Suprapubic skin (tissue), 4 donors: ENCODE measurements around the gene PHACTR2. TPM values are rescaled to one million over a fixed set of nuclear protein-coding genes. Genes with fewer than 3 reads are reported as not detected.
"Not testable (repeated sequence)": the region's sequence is repeated elsewhere in the genome, so short reads cannot be mapped to it uniquely, and the experiment has no call there.

Source experiments
- DNase-seq, 2 donors: peaks; one replicate each; pipeline ENCODE4 v3.0.0-alpha.2; 2019; ENCODE audit warnings: low spot score in 2 of 2
- H3K27ac ChIP-seq: fragments of 200-600 bp; sonication (generic); one replicate; pipeline ENCODE4 v1.5.1; 2019
- H3K27me3 ChIP-seq: fragments of 200-600 bp; sonication (generic); one replicate; pipeline ENCODE4 v1.5.1; 2019
- H3K36me3 ChIP-seq: fragments of 200-600 bp; sonication (generic); one replicate; pipeline ENCODE4 v1.5.1; 2019
- H3K4me1 ChIP-seq: fragments of 200-600 bp; sonication (generic); one replicate; pipeline ENCODE4 v1.5.1; 2019
- H3K4me3 ChIP-seq: fragments of 200-600 bp; sonication (generic); one replicate; pipeline ENCODE4 v1.5.1; 2019; ENCODE audit warnings: mild to moderate bottlenecking
- H3K9me3 ChIP-seq: fragments of 200-600 bp; sonication (generic); one replicate; pipeline ENCODE4 v1.5.1; 2019
- CTCF ChIP-seq, 2 donors: fragments of 200-600 bp in 1 of 2; fragments of 450-650 bp in 1 of 2; sonication (generic) in 1 of 2; IDR thresholded peaks; one replicate each; pipeline ENCODE4 v1.5.1; 2016 to 2019; ENCODE audit warnings: antibody characterized with exemption in 2 of 2, mild to moderate bottlenecking in 1 of 2, moderate library complexity in 1 of 2
- EP300 ChIP-seq: sonication (generic); formaldehyde crosslinking; IDR thresholded peaks from one replicate; pipeline ENCODE4 v1.6.1; 2017; ENCODE audit warnings: antibody characterized with exemption
- POLR2A ChIP-seq, 2 donors: fragments of 450-650 bp; IDR thresholded peaks; one replicate each; pipeline ENCODE4 v1.6.1; 2017; ENCODE audit warnings: antibody characterized with exemption in 2 of 2, mild to moderate bottlenecking in 2 of 2, moderate library complexity in 2 of 2
- POLR2AphosphoS5 ChIP-seq, 3 donors: sonication (generic); formaldehyde crosslinking; IDR thresholded peaks; one replicate each; pipeline ENCODE4 v1.6.1; 2017; ENCODE audit warnings: antibody characterized with exemption in 3 of 3
- WGBS: methylation state at CpG from one replicate; pipeline ENCODE4 v1.1.5; 2018; 5-methylcytosine and 5-hydroxymethylcytosine counted together
- total RNA-seq, 4 donors: library from RNA; depleted of rRNA; stranded (reverse); fragments of >200 nt; gene quantifications; one replicate each; pipeline ENCODE4 v1.1.0, GENCODE V29; 2016

PHACTR2 gene
- total RNA-seq, 4 donors from 2014 or later, result 11.9 to 31.5 (median 20.9) TPM

GRCh38 chr6:143859891-143860660 is 182.3 kb downstream of the PHACTR2 start:
- no peak for DNase-seq
- 97% methylated on average over 3 of the region's 3 CpGs for WGBS
- no peaks in the 10 kb centered on the region for H3K9me3 ChIP-seq
- H3K27me3 ChIP-seq, result no peaks in the 10 kb centered on the region
- H3K4me3 ChIP-seq, result no peak overlapping the region
- no peaks in the 10 kb centered on the region for H3K4me1 ChIP-seq
- peaks cover 86% of the 10 kb centered on the region for H3K36me3 ChIP-seq
- TF ChIP-seq CTCF (IDR thresholded peaks at IDR 0.05), result no peak
- TF ChIP-seq POLR2AphosphoS5 (IDR thresholded peaks at IDR 0.05), result no peak
- no peak for TF ChIP-seq POLR2A (IDR thresholded peaks at IDR 0.05)
- no peak for TF ChIP-seq EP300
- H3K27ac ChIP-seq, result no peak overlapping the region

- 78% methylated on average over 2 of the region's 2 CpGs for WGBS
- no peak overlapping the region for H3K27ac ChIP-seq
- H3K36me3 ChIP-seq, result peaks cover 55% of the 10 kb centered on the region
- H3K4me1 ChIP-seq, result no peaks in the 10 kb centered on the region
- H3K27me3 ChIP-seq, result no peaks in the 10 kb centered on the region
- no peak for TF ChIP-seq EP300
- no peak for TF ChIP-seq POLR2AphosphoS5 (IDR thresholded peaks at IDR 0.05)
- TF ChIP-seq CTCF (IDR thresholded peaks at IDR 0.05), result no peak
- no peak for TF ChIP-seq POLR2A (IDR thresholded peaks at IDR 0.05)
- H3K4me3 ChIP-seq, result no peak overlapping the region
- H3K9me3 ChIP-seq, result no peaks in the 10 kb centered on the region
- DNase-seq, result no peak
Observed at GRCh38 chr6:143863771-143864170, 186.0 kb downstream of the PHACTR2 start.

- H3K4me1 ChIP-seq, result no peaks in the 10 kb centered on the region
- H3K27me3 ChIP-seq, result no peaks in the 10 kb centered on the region
- no peak within 1 kb of the TSS for H3K4me3 ChIP-seq
- DNase-seq, result no peak
- H3K27ac ChIP-seq, result no peak within 1 kb of the TSS
- peaks cover 50% of the 10 kb centered on the region for H3K36me3 ChIP-seq
- WGBS, result 63% methylated on average over 1 of the region's 1 CpG
- H3K9me3 ChIP-seq, result no peaks in the 10 kb centered on the region
- TF ChIP-seq EP300, result no peak
- TF ChIP-seq POLR2AphosphoS5 (IDR thresholded peaks at IDR 0.05), result no peak
- no peak for TF ChIP-seq CTCF (IDR thresholded peaks at IDR 0.05)
- TF ChIP-seq POLR2A (IDR thresholded peaks at IDR 0.05), result no peak
Observed at GRCh38 chr6:143864234-143864633, 186.5 kb downstream of the PHACTR2 start, which contains the start of gene ZC2HC1B. Gene ZC2HC1B (plus strand): TSS chr6:143864474. CDS start chr6:143864540, 66 bp downstream.

GRCh38 chr6:143867236-143867635 is 189.5 kb downstream of the PHACTR2 start:
- Histone ChIP-seq H3K4me3 (no peak overlapping the region), H3K4me1 (no peaks in the 10 kb centered on the region), H3K36me3 (peaks cover 22% of the 10 kb centered on the region), H3K9me3 (no peaks in the 10 kb centered on the region), H3K27ac (no peak overlapping the region), H3K27me3 (no peaks in the 10 kb centered on the region)
- no peak for TF ChIP-seq EP300
- TF ChIP-seq POLR2AphosphoS5 (IDR thresholded peaks at IDR 0.05), result no peak
- TF ChIP-seq CTCF (IDR thresholded peaks at IDR 0.05), result no peak
- TF ChIP-seq POLR2A (IDR thresholded peaks at IDR 0.05), result no peak
- no peak for DNase-seq

- not testable (repeated sequence) for H3K4me1 ChIP-seq, DNase-seq, H3K27me3 ChIP-seq, H3K9me3 ChIP-seq, H3K27ac ChIP-seq, H3K4me3 ChIP-seq, H3K36me3 ChIP-seq
- 86% methylated on average over 3 of the region's 3 CpGs for WGBS
Observed at GRCh38 chr6:143868808-143869207, 191.0 kb downstream of the PHACTR2 start.

GRCh38 chr6:143871202-143871730 is 193.5 kb downstream of the PHACTR2 start:
- H3K9me3 ChIP-seq, H3K4me1 ChIP-seq, DNase-seq, H3K27ac ChIP-seq, H3K4me3 ChIP-seq, H3K27me3 ChIP-seq, H3K36me3 ChIP-seq: not testable (repeated sequence)
- 69% methylated on average over 1 of the region's 1 CpG for WGBS
